H1 (cell line): Measurements from ENCODE around the gene FAM53A. TPM values are rescaled to one million over a fixed set of nuclear protein-coding genes. Genes with fewer than 3 reads are reported as not detected.

Experiments used
- CTCF ChIA-PET: fragments of 300-600 bp; sonication (Branson Sonifier 250); formaldehyde crosslinking; loops from one replicate; lab custom pipeline; 2021; ENCODE audit not compliant: partially characterized antibody; lab: Charles Lee
- POLR2A ChIA-PET: fragments of 300-600 bp; sonication (Branson Sonifier 250); formaldehyde crosslinking; loops from one replicate; lab custom pipeline; 2021; ENCODE audit warnings: inconsistent platforms; ENCODE audit not compliant: partially characterized antibody; lab: Charles Lee
- DNase-seq, 2 experiments: peaks; one replicate each; pipeline versions ENCODE4 v3.0.0 to v3.0.0-alpha.2; 2010 to 2022; ENCODE audit warnings: low spot score in 2 of 2, low read depth in 1 of 2, mixed read lengths in 1 of 2
- FAIRE-seq: peaks from 2 replicates; lab custom pipeline; 2011; peaks lifted over from hg19 to GRCh38; lab: Jason Lieb, UNC
- H2AFZ ChIP-seq: 2 replicates; pipeline ENCODE4 v1.8.1; 2012; ENCODE audit warnings: low read length, inconsistent platforms
- H2AK5ac ChIP-seq: 2 replicates; pipeline ENCODE4 v1.6.1; 2013; ENCODE audit warnings: low read depth, low read length
- H2BK120ac ChIP-seq: replicated peaks from 2 replicates; pipeline ENCODE3; 2013; ENCODE audit warnings: low read depth, low read length, inconsistent platforms
- H2BK12ac ChIP-seq: 2 replicates; pipeline ENCODE4 v1.6.1; 2013; ENCODE audit warnings: low read depth, low read length
- H2BK15ac ChIP-seq: 2 replicates; pipeline ENCODE4 v1.6.1; 2013; ENCODE audit warnings: low read length
- H2BK20ac ChIP-seq: 2 replicates; pipeline ENCODE4 v1.6.1; 2013; ENCODE audit warnings: low read length
- H2BK5ac ChIP-seq: 2 replicates; pipeline ENCODE4 v1.6.1; 2013; ENCODE audit warnings: low read depth, low read length
- H3K14ac ChIP-seq: 2 replicates; pipeline ENCODE4 v1.6.1; 2013; ENCODE audit warnings: inconsistent platforms; ENCODE audit not compliant: insufficient read length
- H3K18ac ChIP-seq: 2 replicates; pipeline ENCODE4 v1.6.1; 2013; ENCODE audit warnings: low read length; ENCODE audit errors: extremely low read depth
- H3K23ac ChIP-seq: 2 replicates; pipeline ENCODE4 v1.6.1; 2013; ENCODE audit warnings: inconsistent platforms; ENCODE audit not compliant: insufficient read length
- H3K23me2 ChIP-seq: 2 replicates; pipeline ENCODE4 v1.6.1; 2013; ENCODE audit warnings: low read depth, low read length
- H3K27ac ChIP-seq: 2 replicates; pipeline ENCODE4 v1.6.1; 2011; ENCODE audit warnings: low read depth, low read length, inconsistent platforms
- H3K27me3 ChIP-seq, 4 experiments: replicated peaks in 1 of 4; 1 replicate in 1 of 4; 2 replicates in 3 of 4; pipeline versions ENCODE4 v1.6.1 to v1.8.1; 2011 to 2013; ENCODE audit warnings: low read length in 3 of 4, mild to moderate bottlenecking in 3 of 4, inconsistent platforms in 2 of 4, mixed read lengths in 2 of 4, moderate library complexity in 1 of 4; ENCODE audit not compliant: control insufficient read depth in 3 of 4, insufficient read depth in 3 of 4; ENCODE audit errors: extremely low read depth in 1 of 4
- H3K36me3 ChIP-seq, 4 experiments: 2 replicates each; pipeline versions ENCODE4 v1.6.1 to v1.8.1; 2011 to 2013; ENCODE audit warnings: mild to moderate bottlenecking in 4 of 4, low read length in 3 of 4, moderate library complexity in 2 of 4, control low read depth in 1 of 4, inconsistent platforms in 1 of 4; ENCODE audit not compliant: insufficient read depth in 4 of 4, control insufficient read depth in 2 of 4
- H3K4ac ChIP-seq: replicated peaks from 2 replicates; pipeline ENCODE3; 2013; ENCODE audit warnings: low read length, low read depth, mixed read lengths, inconsistent platforms; ENCODE audit not compliant: insufficient read length
- H3K4me1 ChIP-seq, 4 experiments: replicated peaks in 1 of 4; 1 replicate in 1 of 4; 2 replicates in 3 of 4; pipeline versions ENCODE4 v1.6.1 to v1.8.1; 2011 to 2013; ENCODE audit warnings: low read length in 3 of 4, inconsistent platforms in 2 of 4, mixed read lengths in 1 of 4; ENCODE audit not compliant: insufficient read depth in 4 of 4, control insufficient read depth in 3 of 4
- H3K4me2 ChIP-seq, 2 experiments: 2 replicates each; pipeline versions ENCODE4 v1.6.1 to v1.8.1; 2011 to 2013; ENCODE audit warnings: low read depth in 2 of 2, low read length in 2 of 2, control low read depth in 1 of 2, inconsistent platforms in 1 of 2, mild to moderate bottlenecking in 1 of 2; ENCODE audit not compliant: insufficient read depth in 1 of 2
- H3K4me3 ChIP-seq, 4 experiments: fragments of 200-600, 300-600 bp in 1 of 4; sonication (generic), shearing (Covaris generic), sonication (Bioruptor Twin) in 1 of 4; 2 replicates each; pipeline versions ENCODE4 v1.5.1 to v1.8.1; 2011 to 2016; ENCODE audit warnings: low read length in 4 of 4, low read depth in 3 of 4, control low read depth in 2 of 4, inconsistent platforms in 2 of 4, mild to moderate bottlenecking in 2 of 4, mixed read lengths in 1 of 4, moderate library complexity in 1 of 4; ENCODE audit not compliant: insufficient read depth in 2 of 4; ENCODE audit errors: extremely low read depth in 1 of 4
- H3K56ac ChIP-seq: replicated peaks from 2 replicates; pipeline ENCODE3; 2013; ENCODE audit warnings: low read depth, mild to moderate bottlenecking, mixed read lengths, low read length, inconsistent platforms; ENCODE audit not compliant: insufficient read length
- H3K79me1 ChIP-seq: 2 replicates; pipeline ENCODE4 v1.6.1; 2013; ENCODE audit warnings: low read depth, low read length, control low read depth
- H3K79me2 ChIP-seq, 2 experiments: 2 replicates each; pipeline versions ENCODE4 v1.6.1 to v1.8.1; 2012 to 2013; ENCODE audit warnings: low read length in 2 of 2, mild to moderate bottlenecking in 2 of 2, inconsistent platforms in 1 of 2; ENCODE audit not compliant: insufficient read depth in 2 of 2, control insufficient read depth in 1 of 2
- H3K9ac ChIP-seq, 4 experiments: replicated peaks in 1 of 4; 1 replicate in 1 of 4; 2 replicates in 3 of 4; pipeline versions ENCODE4 v1.6.1 to v1.8.1; 2011 to 2013; ENCODE audit warnings: low read depth in 3 of 4, low read length in 3 of 4, control low read depth in 2 of 4, mild to moderate bottlenecking in 2 of 4, moderate library complexity in 2 of 4, inconsistent platforms in 1 of 4; ENCODE audit errors: extremely low read depth in 1 of 4
- H3K9me3 ChIP-seq, 2 experiments: 2 replicates each; pipeline versions ENCODE4 v1.6.1 to v1.8.1; 2012 to 2013; ENCODE audit warnings: mild to moderate bottlenecking in 2 of 2, moderate library complexity in 2 of 2, control low read depth in 1 of 2, inconsistent platforms in 1 of 2, low read depth in 1 of 2, low read length in 1 of 2, mixed read lengths in 1 of 2; ENCODE audit not compliant: insufficient read depth in 2 of 2
- H4K20me1 ChIP-seq, 2 experiments: replicated peaks in 1 of 2; 2 replicates each; pipeline versions ENCODE3 to v1.8.1; 2011 to 2013; ENCODE audit warnings: inconsistent platforms in 2 of 2, low read length in 2 of 2, mild to moderate bottlenecking in 1 of 2; ENCODE audit not compliant: insufficient read depth in 2 of 2, control insufficient read depth in 1 of 2
- H4K5ac ChIP-seq: 2 replicates; pipeline ENCODE4 v1.6.1; 2013; ENCODE audit warnings: low read length, low read depth, mixed read lengths, inconsistent platforms; ENCODE audit not compliant: insufficient read length
- H4K8ac ChIP-seq: 2 replicates; pipeline ENCODE4 v1.8.0; 2013; ENCODE audit warnings: mild to moderate bottlenecking, moderate library complexity, low read length, inconsistent platforms; ENCODE audit not compliant: insufficient read depth; ENCODE audit errors: extremely low read depth
- H4K91ac ChIP-seq: replicated peaks from 2 replicates; pipeline ENCODE3; 2013; ENCODE audit warnings: low read length, mixed read lengths, inconsistent platforms; ENCODE audit not compliant: insufficient read length
- CTCF ChIP-seq, 3 experiments: IDR thresholded peaks; 1 replicate in 2 of 3; 2 replicates in 1 of 3; pipeline versions ENCODE4 v1.5.1 to v1.6.1; 2011; ENCODE audit warnings: low read length in 3 of 3, mild to moderate bottlenecking in 3 of 3, inconsistent platforms in 2 of 3, low read depth in 1 of 3, moderate library complexity in 1 of 3; ENCODE audit not compliant: insufficient read depth in 1 of 3; ENCODE audit errors: control extremely low read depth in 1 of 3
- FOSL1 ChIP-seq: IDR thresholded peaks from 2 replicates; pipeline ENCODE4 v1.6.1; 2011; ENCODE audit warnings: mild to moderate bottlenecking, low read depth, low read length, moderate library complexity; ENCODE audit not compliant: insufficient read depth
- RAD21 ChIP-seq, 2 experiments: IDR thresholded peaks in 1 of 2; conservative IDR thresholded peaks in 1 of 2; 2 replicates each; pipeline ENCODE4 v1.6.1; 2011; ENCODE audit warnings: low read depth in 2 of 2, low read length in 2 of 2, improper control_type of control experiment in 1 of 2, inconsistent platforms in 1 of 2, mild to moderate bottlenecking in 1 of 2, moderate library complexity in 1 of 2
- WGBS, 2 experiments: shearing (Covaris generic) in 1 of 2; methylation state at CpG; one replicate each; pipeline versions ENCODE4 v1.1.6 to v1.1.7; 2013 to 2015; ENCODE audit warnings: low lambda C conversion rate in 2 of 2, mixed read lengths in 2 of 2, inconsistent platforms in 1 of 2, low coverage in 1 of 2, missing lambda C conversion rate in 1 of 2; ENCODE audit not compliant: insufficient replicate concordance in 2 of 2, insufficient coverage in 1 of 2, insufficient read length in 1 of 2; ENCODE audit errors: extremely low coverage in 1 of 2, missing lambda C conversion rate in 1 of 2; 5-methylcytosine and 5-hydroxymethylcytosine counted together
- polyA plus RNA-seq, 7 experiments: library from polyadenylated mRNA; depleted of rRNA in 3 of 7; stranded (reverse) in 5 of 7; unstranded in 2 of 7; fragments of >200 nt in 5 of 7; fragments of 200-250 nt in 2 of 7; gene quantifications; 1 replicate in 5 of 7; 2 replicates in 1 of 7; 4 replicates in 1 of 7; pipeline versions ENCODE4 v1.2.1 to v1.2.3, GENCODE V29; 2011 to 2013; ENCODE audit warnings: missing spikeins in 2 of 7, mixed read lengths in 2 of 7
- total RNA-seq: library from RNA; stranded (reverse); fragmentation: NEBNext Ultra II Directional; extraction: Animal tissue kit (Norgen Biotek cat#: 25700); gene quantifications from 2 replicates; pipeline ENCODE4 v1.2.1, GENCODE V29; 2021

Gene FAM53A
- total and polyA plus RNA-seq, 2 of the 8 experiments (the other 6 are each of a cell fraction or from before 2014, with no cell fraction given), result 1.9 to 2.0 TPM

- no peak overlapping the region for H3K4ac ChIP-seq
- H3K79me1 ChIP-seq, result no peaks in the 10 kb centered on the region; the same call in 1 of the 2 replicates
- no peak overlapping the region for H3K18ac ChIP-seq
- H2BK12ac ChIP-seq, result no peak overlapping the region
- ChIA-PET CTCF (interaction anchor here (0.7 to 1.9 kb wide), 6 partner anchors 9 to 578 kb away, joined by 3 to 5 read pairs (median 3); no protein-coding TSS in a partner anchor), POLR2A (no interaction called here)
- H4K91ac ChIP-seq, result no peak overlapping the region
- no peak overlapping the region for H3K56ac ChIP-seq
- H3K27ac ChIP-seq, result no peak overlapping the region
- no peak for DNase-seq
- H2BK120ac ChIP-seq, result no peak overlapping the region
- H2AFZ ChIP-seq, result no peak overlapping the region
- TF ChIP-seq FOSL1 (no peak), RAD21 (IDR thresholded peaks at IDR 0.05 in 1 of 2, conservative IDR thresholded peaks at IDR 0.05 in 1 of 2; ENCODE audit: low read depth in 2 of 2, low read length in 2 of 2) (peak in 1 of 2 experiments; percentile 28; a peak in 2 of 4 replicates), CTCF (IDR thresholded peaks at IDR 0.05; ENCODE audit: control extremely low read depth in 1 of 3, insufficient read depth in 1 of 3, low read depth in 1 of 3, low read length in 3 of 3) (peak in 2 of 3 experiments; percentile 33 to 62; a peak in 2 of 4 replicates)
- no peak overlapping the region for H2AK5ac ChIP-seq
- peaks cover 0 to 10% (median 6%) of the 10 kb centered on the region in 4 experiments; a peak in 4 of 7 replicates for H3K4me1 ChIP-seq
- no peaks in the 10 kb centered on the region for H3K36me3 ChIP-seq
- no peaks in the 10 kb centered on the region; a peak in 1 of 4 replicates for H3K9me3 ChIP-seq
- H2BK20ac ChIP-seq, result no peak overlapping the region
- no peak overlapping the region for H2BK15ac ChIP-seq
- H2BK5ac ChIP-seq, result no peak overlapping the region
- no peak overlapping the region for H4K8ac ChIP-seq
- H4K5ac ChIP-seq, result no peak overlapping the region
- no peak overlapping the region for H3K14ac ChIP-seq
- H3K27me3 ChIP-seq, result no peaks in the 10 kb centered on the region
- FAIRE-seq, result no peak
- 88% methylated on average over 15 of the region's 16 CpGs; no CpG with 5 or more reads in 1 of the 2 experiments for WGBS, 2 experiments
- no peak overlapping the region for H3K4me2 ChIP-seq
- no peak overlapping the region for H3K4me3 ChIP-seq
- H3K23me2 ChIP-seq, result no peaks in the 10 kb centered on the region; the same call in 1 of the 2 replicates
- no peaks in the 10 kb centered on the region for H3K79me2 ChIP-seq
- H3K23ac ChIP-seq, result no peak overlapping the region
- H4K20me1 ChIP-seq, result no peaks in the 10 kb centered on the region
- no peak overlapping the region for H3K9ac ChIP-seq
Measured at GRCh38 chr4:1596393-1596792, 87.7 kb downstream of the FAM53A start.
